Karpas-422 (cell line): ENCODE data around the gene MCU. TPM values are rescaled to one million over a fixed set of nuclear protein-coding genes. Genes with fewer than 3 reads are reported as not detected.

Experiments used
- DNase-seq: peaks from one replicate; pipeline ENCODE4 v3.0.0-alpha.2; 2015
- H2AFZ ChIP-seq: fragments of 200-600 bp; sonication (generic); 2 replicates; pipeline ENCODE4 v1.6.1; 2014; ENCODE audit warnings: antibody characterized with exemption, low read length, mixed read lengths
- H3K27ac ChIP-seq: fragments of 200-600 bp; sonication (generic); 2 replicates; pipeline ENCODE4 v1.5.1; 2014; ENCODE audit warnings: mild to moderate bottlenecking, low read length, moderate library complexity
- H3K27me3 ChIP-seq: fragments of 200-600 bp; sonication (generic); 2 replicates; pipeline ENCODE4 v1.6.1; 2014; ENCODE audit warnings: low read length, mixed read lengths
- H3K36me3 ChIP-seq: fragments of 200-600 bp; sonication (generic); 2 replicates; pipeline ENCODE4 v1.6.1; 2014; ENCODE audit warnings: low read length, mixed read lengths; ENCODE audit not compliant: insufficient read depth
- H3K4me1 ChIP-seq: fragments of 200-600 bp; sonication (generic); 2 replicates; pipeline ENCODE4 v1.6.1; 2014; ENCODE audit warnings: mild to moderate bottlenecking, low read length, mixed read lengths
- H3K4me2 ChIP-seq: fragments of 200-600 bp; sonication (generic); 2 replicates; pipeline ENCODE4 v1.6.1; 2014; ENCODE audit warnings: low read length, low read depth, mild to moderate bottlenecking; ENCODE audit not compliant: poor library complexity, severe bottlenecking
- H3K4me3 ChIP-seq: fragments of 200-600 bp; sonication (generic); 2 replicates; pipeline ENCODE4 v1.5.1; 2014; ENCODE audit warnings: mild to moderate bottlenecking, antibody characterized with exemption, low read length, mixed read lengths
- H3K79me2 ChIP-seq: fragments of 200-600 bp; sonication (generic); 2 replicates; pipeline ENCODE4 v1.6.1; 2014; ENCODE audit warnings: mild to moderate bottlenecking, low read length, mixed read lengths
- H3K9ac ChIP-seq: fragments of 200-600 bp; sonication (generic); 2 replicates; pipeline ENCODE4 v1.6.0; 2014; ENCODE audit warnings: low read length
- H3K9me2 ChIP-seq: fragments of 200-600 bp; sonication (generic), shearing (Covaris generic); replicated peaks from 2 replicates; pipeline ENCODE4 v1.6.0; 2014; ENCODE audit warnings: mild to moderate bottlenecking, low read length, moderate library complexity; ENCODE audit not compliant: insufficient read depth
- H3K9me3 ChIP-seq: fragments of 300-700, 200-600 bp; sonication (generic); 2 replicates; pipeline ENCODE4 v1.6.1; 2014; ENCODE audit warnings: low read length, mixed read lengths
- H4K20me1 ChIP-seq: fragments of 200-600 bp; sonication (generic); 2 replicates; pipeline ENCODE4 v1.6.1; 2014; ENCODE audit warnings: mild to moderate bottlenecking, antibody characterized with exemption, low read length, low read depth; ENCODE audit not compliant: insufficient read depth
- total RNA-seq: library from RNA; depleted of rRNA; stranded (reverse); fragments of >200 nt; shearing (Covaris generic); gene quantifications from 2 replicates; pipeline ENCODE4 v1.2.3, GENCODE V29; 2014; ENCODE audit warnings: low replicate concordance

MCU gene
- total RNA-seq, 1 experiment from 2014 or later = 41.3 TPM

- 0 out of 2 replicates have a peak, but pooled peaks cover 3% of the 10 kb centered on the region for H3K4me1 ChIP-seq
- H3K79me2 ChIP-seq = no peaks in the 10 kb centered on the region
- no peak for DNase-seq
- H3K27ac ChIP-seq = no peak overlapping the region
- no peaks in the 10 kb centered on the region for H4K20me1 ChIP-seq
- no peaks in the 10 kb centered on the region for H3K27me3 ChIP-seq
- no peaks in the 10 kb centered on the region for H3K9me3 ChIP-seq
- 0 out of 2 replicates have a peak, but pooled peaks cover 3% of the 10 kb centered on the region for H3K36me3 ChIP-seq
- no peak overlapping the region for H3K9ac ChIP-seq
- no peak overlapping the region for H3K4me3 ChIP-seq
- no peak overlapping the region for H2AFZ ChIP-seq
- H3K9me2 ChIP-seq = no peaks in the 10 kb centered on the region
- H3K4me2 ChIP-seq = no peak overlapping the region
Measured at GRCh38 chr10:72883861-72884260, 191.9 kb downstream of the MCU start.

- 0 out of 2 replicates have a peak, but pooled peaks cover 3% of the 10 kb centered on the region for H3K36me3 ChIP-seq
- no peak for DNase-seq
- no peak overlapping the region for H3K4me2 ChIP-seq
- H3K4me1 ChIP-seq = 0 out of 2 replicates have a peak, but pooled peaks cover 3% of the 10 kb centered on the region
- H3K27me3 ChIP-seq = no peaks in the 10 kb centered on the region
- H3K4me3 ChIP-seq = no peak overlapping the region
- H4K20me1 ChIP-seq = no peaks in the 10 kb centered on the region
- H3K27ac ChIP-seq = no peak overlapping the region
- no peaks in the 10 kb centered on the region for H3K9me3 ChIP-seq
- no peak overlapping the region for H2AFZ ChIP-seq
- no peaks in the 10 kb centered on the region for H3K79me2 ChIP-seq
- H3K9me2 ChIP-seq = no peaks in the 10 kb centered on the region
- no peak overlapping the region for H3K9ac ChIP-seq
Measured at GRCh38 chr10:72885953-72886352, 194.0 kb downstream of the MCU start.

- no peak overlapping the region for H3K4me2 ChIP-seq
- no peaks in the 10 kb centered on the region for H3K27me3 ChIP-seq
Measured at GRCh38 chr10:72886621-72887020, 194.7 kb downstream of the MCU start.

GRCh38 chr10:72887043-72887442 is 195.1 kb downstream of the MCU start:
- Histone ChIP-seq H3K27me3 (no peaks in the 10 kb centered on the region), H3K79me2 (no peaks in the 10 kb centered on the region), H4K20me1 (no peaks in the 10 kb centered on the region), H3K36me3 (0 out of 2 replicates have a peak, but pooled peaks cover 3% of the 10 kb centered on the region), H3K9me3 (no peaks in the 10 kb centered on the region), H3K4me3 (no peak overlapping the region), H3K27ac (no peak overlapping the region), H3K4me2 (no peak overlapping the region), H3K9ac (no peak overlapping the region), H3K9me2 (no peaks in the 10 kb centered on the region), H2AFZ (no peak overlapping the region), H3K4me1 (no peaks in the 10 kb centered on the region)
- DNase-seq = no peak

More at GRCh38 chr10:72886621-72887020, 194.7 kb downstream of the MCU start:
- no peaks in the 10 kb centered on the region for H3K79me2 ChIP-seq
- H3K9ac ChIP-seq = no peak overlapping the region
- H4K20me1 ChIP-seq = no peaks in the 10 kb centered on the region
- no peaks in the 10 kb centered on the region for H3K9me2 ChIP-seq
- no peaks in the 10 kb centered on the region for H3K9me3 ChIP-seq
- 0 out of 2 replicates have a peak, but pooled peaks cover 3% of the 10 kb centered on the region for H3K36me3 ChIP-seq
- H3K4me3 ChIP-seq = no peak overlapping the region
- DNase-seq = no peak
- no peak overlapping the region for H3K27ac ChIP-seq
- H3K4me1 ChIP-seq = 0 out of 2 replicates have a peak, but pooled peaks cover under 1% of the 10 kb centered on the region
- no peak overlapping the region for H2AFZ ChIP-seq

GRCh38 chr10:72888151-72888638 is 196.3 kb downstream of the MCU start:
- DNase-seq = no peak
- H3K36me3 ChIP-seq = 0 out of 2 replicates have a peak, but pooled peaks cover 3% of the 10 kb centered on the region
- no peaks in the 10 kb centered on the region for H3K4me1 ChIP-seq
- H3K9me2 ChIP-seq = no peaks in the 10 kb centered on the region
- no peak overlapping the region for H3K4me2 ChIP-seq
- H3K4me3 ChIP-seq = no peak overlapping the region
- H3K9ac ChIP-seq = no peak overlapping the region
- no peaks in the 10 kb centered on the region for H4K20me1 ChIP-seq
- H3K9me3 ChIP-seq = no peaks in the 10 kb centered on the region
- no peak overlapping the region for H2AFZ ChIP-seq
- H3K79me2 ChIP-seq = no peaks in the 10 kb centered on the region
- no peaks in the 10 kb centered on the region for H3K27me3 ChIP-seq
- H3K27ac ChIP-seq = no peak overlapping the region

- Histone ChIP-seq H3K36me3 (0 out of 2 replicates have a peak, but pooled peaks cover 3% of the 10 kb centered on the region), H3K4me2 (no peak overlapping the region)
Measured at GRCh38 chr10:72889391-72889831, 197.5 kb downstream of the MCU start.

GRCh38 chr10:72890086-72890485 is 198.1 kb downstream of the MCU start:
- H3K4me3 ChIP-seq = no peak overlapping the region

More at GRCh38 chr10:72889391-72889831, 197.5 kb downstream of the MCU start:
- Histone ChIP-seq H3K79me2 (no peaks in the 10 kb centered on the region), H4K20me1 (no peaks in the 10 kb centered on the region), H3K9me3 (no peaks in the 10 kb centered on the region), H3K27me3 (no peaks in the 10 kb centered on the region), H3K27ac (no peak overlapping the region), H2AFZ (no peak overlapping the region), H3K9me2 (no peaks in the 10 kb centered on the region), H3K4me1 (no peaks in the 10 kb centered on the region), H3K4me3 (no peak overlapping the region), H3K9ac (no peak overlapping the region)
- no peak for DNase-seq

GRCh38 chr10:72893136-72893798 is 201.3 kb downstream of the MCU start, which contains the start of gene OIT3:
Gene OIT3, plus strand, starts transcription at chr10:72893739. Its CDS starts 60 bp downstream, at chr10:72893799.
- H3K4me1 ChIP-seq = no peaks in the 10 kb centered on the region
- H3K27me3 ChIP-seq = no peaks in the 10 kb centered on the region
- no peak within 1 kb of the TSS for H2AFZ ChIP-seq
- no peak within 1 kb of the TSS for H3K27ac ChIP-seq
- no peaks in the 10 kb centered on the region for H3K9me2 ChIP-seq
- no peak within 1 kb of the TSS for H3K4me2 ChIP-seq
- no peak for DNase-seq
- no peaks in the 10 kb centered on the region for H3K9me3 ChIP-seq
- H3K9ac ChIP-seq = no peak within 1 kb of the TSS
- H3K36me3 ChIP-seq = 0 out of 2 replicates have a peak, but pooled peaks cover 1% of the 10 kb centered on the region
- no peaks in the 10 kb centered on the region for H3K79me2 ChIP-seq
- H4K20me1 ChIP-seq = no peaks in the 10 kb centered on the region
- no peak within 1 kb of the TSS for H3K4me3 ChIP-seq

More at GRCh38 chr10:72890086-72890485, 198.1 kb downstream of the MCU start:
- Histone ChIP-seq H3K36me3 (0 out of 2 replicates have a peak, but pooled peaks cover 3% of the 10 kb centered on the region), H3K27ac (no peak overlapping the region), H3K9me2 (no peaks in the 10 kb centered on the region), H3K27me3 (no peaks in the 10 kb centered on the region), H3K79me2 (no peaks in the 10 kb centered on the region), H3K4me2 (no peak overlapping the region), H3K4me1 (no peaks in the 10 kb centered on the region), H4K20me1 (no peaks in the 10 kb centered on the region), H3K9ac (no peak overlapping the region), H3K9me3 (no peaks in the 10 kb centered on the region), H2AFZ (no peak overlapping the region)
- no peak for DNase-seq
